ENCODE measurements around the gene PARK7. TPM values are rescaled to one million over a fixed set of nuclear protein-coding genes. Genes with fewer than 3 reads are reported as not detected.

Gene PARK7
- total and polyA plus RNA-seq, 11 donors = 275 to 550 (median 345) TPM

- ATAC-seq (peak in 3 of 4 donors; percentile 33 to 77 (median 74)), DNase-seq (peak in 1 of 5 donors; percentile 36)
- Histone ChIP-seq H3K27me3 (no peaks in the 10 kb centered on the region), H3K36me3 (peaks cover 0 to 41% (median 29%) of the 10 kb centered on the region in 9 donors), H3K9me3 (no peaks in the 10 kb centered on the region), H3K27ac (peak overlapping the region in 7 of 12 donors; percentile 9 to 70 (median 51)), H3K4me1 (peaks cover 0 to 54% (median 38%) of the 10 kb centered on the region in 12 donors), H3K4me3 (no peak overlapping the region)
- intact Hi-C loops (cut with DNase I) = loop anchor here in 5 of 10 donors (5.0 to 10.0 kb wide), 3 partner anchors 33 to 332 kb away; no protein-coding TSS in a partner anchor
- TF ChIP-seq CTCF (IDR thresholded peaks at IDR 0.05) = no peak
- TF ChIP-seq POLR2A (IDR thresholded peaks at IDR 0.05) = no peak
- 57 to 73% (median 63%) methylated on average over 2 of the region's 2 CpGs for WGBS, 4 donors
Observed at GRCh38 chr1:8015809-8016165, 54.3 kb downstream of the PARK7 start.

GRCh38 chr1:8016210-8016894 is 54.8 kb downstream of the PARK7 start:
- ATAC-seq = no peak

DNA sequence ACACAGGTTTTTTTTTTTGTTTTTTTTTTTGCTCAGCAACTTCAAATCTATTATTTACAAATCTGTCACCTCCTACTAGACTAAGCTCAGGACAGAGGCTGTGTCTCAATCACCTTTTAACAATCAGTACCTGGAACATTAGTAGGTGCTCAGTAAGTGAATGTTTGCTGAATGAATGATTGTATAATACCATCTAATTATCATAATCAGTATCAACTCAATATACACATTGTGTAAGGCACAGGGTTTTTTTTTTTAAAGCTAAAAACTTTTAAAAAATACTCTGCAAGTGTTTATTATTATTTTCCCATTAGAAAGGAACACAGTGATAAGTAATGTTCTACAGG is 55.4 kb downstream of the PARK7 start:
- peaks cover 0 to 55% (median 38%) of the 10 kb centered on the region in 12 donors for H3K4me1 ChIP-seq
- intact Hi-C loops (cut with DNase I) = loop anchor here in 5 of 10 donors (5.0 to 10.0 kb wide), 3 partner anchors 35 to 330 kb away; no protein-coding TSS in a partner anchor
- peaks cover 0 to 30% (median 27%) of the 10 kb centered on the region in 9 donors for H3K36me3 ChIP-seq
- H3K27ac ChIP-seq = peak overlapping the region in 2 of 12 donors; percentile 10 to 70
- DNase-seq (no peak), ATAC-seq (no peak)
- H3K4me3 ChIP-seq = no peak overlapping the region
- no peaks in the 10 kb centered on the region for H3K9me3 ChIP-seq
- no peaks in the 10 kb centered on the region for H3K27me3 ChIP-seq
- TF ChIP-seq POLR2A (IDR thresholded peaks at IDR 0.05) = no peak
- no peak for TF ChIP-seq CTCF (IDR thresholded peaks at IDR 0.05)

More at GRCh38 chr1:8016210-8016894, 54.8 kb downstream of the PARK7 start:
- Histone ChIP-seq H3K4me3 (no peak overlapping the region), H3K4me1 (peaks cover 0 to 55% (median 38%) of the 10 kb centered on the region in 12 donors), H3K27ac (peak overlapping the region in 2 of 12 donors; percentile 10 to 70), H3K27me3 (no peaks in the 10 kb centered on the region), H3K9me3 (no peaks in the 10 kb centered on the region), H3K36me3 (peaks cover 0 to 35% (median 29%) of the 10 kb centered on the region in 9 donors)
- DNase-seq = no peak
- 47 to 57% (median 53%) methylated on average over 4 of the region's 4 CpGs for WGBS, 4 donors
- TF ChIP-seq POLR2A (IDR thresholded peaks at IDR 0.05) (no peak), CTCF (IDR thresholded peaks at IDR 0.05) (no peak)
- intact Hi-C loops (cut with DNase I) = loop anchor here in 5 of 10 donors (5.0 to 10.0 kb wide), 3 partner anchors 34 to 331 kb away; no protein-coding TSS in a partner anchor

GRCh38 chr1:8017495-8018197 is 56.1 kb downstream of the PARK7 start:
- peaks cover 0 to 55% (median 38%) of the 10 kb centered on the region in 12 donors for H3K4me1 ChIP-seq
- intact Hi-C loops (cut with DNase I) = loop anchor here in 5 of 10 donors (5.0 to 10.0 kb wide), 3 partner anchors 35 to 330 kb away; no protein-coding TSS in a partner anchor
- H3K4me3 ChIP-seq = no peak overlapping the region
- H3K27ac ChIP-seq = peak overlapping the region in 1 of 12 donors; percentile 70
- ATAC-seq (no peak), DNase-seq (no peak)
- no peaks in the 10 kb centered on the region for H3K9me3 ChIP-seq
- H3K36me3 ChIP-seq = peaks cover 0 to 22% (median 19%) of the 10 kb centered on the region in 9 donors
- WGBS, 4 donors = 57 to 67% (median 60%) methylated on average over 5 of the region's 5 CpGs
- H3K27me3 ChIP-seq = no peaks in the 10 kb centered on the region
- TF ChIP-seq CTCF (IDR thresholded peaks at IDR 0.05) = no peak
- TF ChIP-seq POLR2A (IDR thresholded peaks at IDR 0.05) = no peak

Measured in heart left ventricle (tissue), 16 donors.